ACC112 (cell line): ENCODE results near the gene DCTN1.
A peak's percentile ranks its signal among the peaks of the same experiment; 100 is the strongest.

ENCODE experiments used
- H2AFZ ChIP-seq: fragments of 200-600 bp; sonication (generic); one replicate; pipeline ENCODE4 v1.6.0; 2017; ENCODE audit warnings: antibody characterized with exemption, low read length; ENCODE audit not compliant: unreplicated experiment
- H3K27ac ChIP-seq: fragments of 200-600 bp; sonication (generic); 2 replicates; pipeline ENCODE4 v1.5.1; 2014; ENCODE audit warnings: low read depth, mild to moderate bottlenecking, antibody characterized with exemption, low read length, moderate library complexity
- H3K27me3 ChIP-seq: fragments of 200-600 bp; sonication (generic); 2 replicates; pipeline ENCODE4 v1.6.1; 2014; ENCODE audit warnings: mild to moderate bottlenecking, antibody characterized with exemption, low read length, moderate library complexity, mixed read lengths; ENCODE audit not compliant: insufficient read depth
- H3K36me3 ChIP-seq: fragments of 200-600 bp; sonication (generic); 2 replicates; pipeline ENCODE4 v1.6.1; 2016; ENCODE audit warnings: mild to moderate bottlenecking, antibody characterized with exemption, low read length, moderate library complexity, mixed read lengths; ENCODE audit not compliant: insufficient read depth
- H3K4me1 ChIP-seq: fragments of 200-600 bp; sonication (generic); one replicate; pipeline ENCODE4 v1.6.1; 2016; ENCODE audit warnings: low read length, mixed read lengths; ENCODE audit not compliant: insufficient read depth, unreplicated experiment, control insufficient read depth
- H3K4me3 ChIP-seq: fragments of 200-600 bp; sonication (generic); 2 replicates; pipeline ENCODE4 v1.5.1; 2014; ENCODE audit warnings: mild to moderate bottlenecking, low read depth, low read length
- H3K79me2 ChIP-seq: fragments of 200-600 bp; sonication (generic); one replicate; pipeline ENCODE4 v1.6.0; 2016; ENCODE audit warnings: low read length; ENCODE audit not compliant: control insufficient read depth, unreplicated experiment, insufficient read depth

The DCTN1 gene

DNA sequence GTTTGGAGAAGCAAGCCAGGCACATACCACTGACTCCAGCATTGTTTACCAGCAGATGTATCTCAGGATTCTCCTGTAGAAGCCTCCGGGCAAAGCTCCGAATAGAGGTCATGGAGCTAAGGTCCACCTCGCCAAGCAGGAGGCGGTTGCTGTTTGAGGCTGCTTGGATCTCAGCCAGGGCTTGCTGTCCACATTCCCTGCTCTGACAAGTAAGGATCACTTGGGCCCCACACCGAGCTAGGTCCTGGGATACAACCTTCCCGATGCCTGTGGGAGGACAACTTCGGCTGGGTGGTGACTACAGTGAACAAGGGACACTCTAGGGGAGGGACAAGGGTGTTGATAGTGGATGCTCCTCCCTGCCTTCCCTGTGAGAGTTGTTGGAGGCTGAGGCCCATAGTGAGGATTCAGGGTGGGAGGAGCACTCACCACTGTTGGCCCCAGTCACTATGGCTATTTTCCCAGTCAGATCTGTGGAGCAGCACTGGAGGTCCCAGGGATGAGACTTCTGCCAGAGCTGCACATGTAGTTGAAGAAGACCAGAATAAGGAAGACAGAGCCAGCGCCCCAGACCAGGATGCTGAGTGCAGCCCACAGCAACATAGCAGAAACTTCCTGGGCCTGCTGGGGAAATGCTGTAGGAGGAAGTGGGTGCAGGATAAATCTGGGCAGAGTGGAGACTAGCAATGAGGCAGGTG, 33.0 kb upstream of the DCTN1 start:
- no peaks in the 10 kb centered on the region for H3K4me1 ChIP-seq

DNA sequence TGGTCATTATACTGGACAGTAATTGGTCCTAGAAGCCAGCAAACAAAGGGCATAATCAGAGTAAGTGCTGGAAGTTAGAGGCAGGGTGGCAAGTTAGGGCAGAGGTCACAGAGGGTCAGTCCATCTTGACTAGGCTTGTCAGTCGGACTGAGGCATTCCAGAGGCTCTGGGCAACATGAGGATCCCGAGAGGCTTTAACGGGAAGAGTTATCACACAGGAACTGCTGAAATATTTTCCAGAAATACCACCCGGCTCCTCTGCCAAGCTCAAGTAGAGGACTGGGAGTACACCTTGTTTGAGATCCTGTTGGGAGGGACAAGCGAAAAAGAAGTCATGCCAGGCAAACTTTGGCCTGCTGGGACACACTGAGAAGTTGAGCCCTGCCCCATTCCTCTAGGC, 27.6 kb upstream of the DCTN1 start:
- Histone ChIP-seq H3K4me3 (no peak overlapping the region), H3K4me1 (peaks cover 9% of the 10 kb centered on the region), H3K36me3 (no peaks in the 10 kb centered on the region), H3K27me3 (no peaks in the 10 kb centered on the region), H2AFZ (no peak overlapping the region), H3K79me2 (no peaks in the 10 kb centered on the region), H3K27ac (no peak overlapping the region)

More for the DNA sequence above, 33.0 kb upstream of the DCTN1 start:
- Histone ChIP-seq H3K27ac (no peak overlapping the region), H3K36me3 (no peaks in the 10 kb centered on the region), H3K79me2 (no peaks in the 10 kb centered on the region), H3K27me3 (peaks cover 3% of the 10 kb centered on the region; the same call in 1 of the 2 replicates), H3K4me3 (no peak overlapping the region), H2AFZ (no peak overlapping the region)

DNA sequence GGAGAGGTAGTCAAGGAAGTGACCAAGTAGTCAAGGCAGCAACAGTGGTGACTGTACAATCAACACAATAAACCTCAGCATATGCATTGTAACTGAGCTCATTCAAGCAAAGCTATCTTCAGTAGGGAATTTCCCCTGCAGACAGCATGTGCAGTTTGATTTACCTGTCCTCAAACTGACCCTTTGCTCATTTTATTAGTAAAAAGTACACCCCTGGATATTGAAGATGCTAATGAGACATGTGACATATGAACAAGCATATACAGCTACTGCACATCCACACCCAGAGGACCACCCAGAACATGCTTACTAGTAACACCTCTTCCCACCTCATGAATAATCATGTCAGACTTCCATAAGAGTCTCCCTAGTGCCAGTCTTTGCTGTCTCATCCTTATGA, 25.9 kb upstream of the DCTN1 start:
- Histone ChIP-seq H3K27ac (no peak overlapping the region; the same call in 1 of the 2 replicates), H2AFZ (no peak overlapping the region), H3K4me3 (no peak overlapping the region), H3K79me2 (no peaks in the 10 kb centered on the region), H3K36me3 (no peaks in the 10 kb centered on the region), H3K27me3 (no peaks in the 10 kb centered on the region), H3K4me1 (peaks cover 9% of the 10 kb centered on the region)

DNA sequence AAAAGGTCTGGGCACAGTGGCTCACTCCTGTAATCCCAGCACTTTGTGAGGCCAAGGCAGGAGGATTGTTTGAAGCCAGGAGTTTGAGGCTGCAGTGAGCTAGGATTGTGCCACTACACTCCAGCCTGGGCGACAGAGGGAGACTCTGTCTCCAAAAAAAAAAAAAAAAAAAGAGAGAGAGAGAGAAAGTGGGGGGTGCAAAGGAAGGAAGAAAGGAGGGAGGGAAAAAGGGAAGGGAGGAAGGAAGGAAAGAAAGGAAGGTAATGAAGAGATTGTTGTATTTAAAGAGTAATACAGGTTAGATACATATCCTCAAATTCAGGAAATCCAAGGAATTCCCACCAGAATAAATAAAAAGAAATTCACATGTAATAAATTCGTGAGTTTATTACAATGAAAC, 21.8 kb upstream of the DCTN1 start:
- Histone ChIP-seq H2AFZ (no peak overlapping the region), H3K79me2 (no peaks in the 10 kb centered on the region), H3K27ac (no peak overlapping the region), H3K36me3 (no peaks in the 10 kb centered on the region), H3K4me1 (peaks cover 7% of the 10 kb centered on the region), H3K4me3 (no peak overlapping the region), H3K27me3 (no peaks in the 10 kb centered on the region)

DNA sequence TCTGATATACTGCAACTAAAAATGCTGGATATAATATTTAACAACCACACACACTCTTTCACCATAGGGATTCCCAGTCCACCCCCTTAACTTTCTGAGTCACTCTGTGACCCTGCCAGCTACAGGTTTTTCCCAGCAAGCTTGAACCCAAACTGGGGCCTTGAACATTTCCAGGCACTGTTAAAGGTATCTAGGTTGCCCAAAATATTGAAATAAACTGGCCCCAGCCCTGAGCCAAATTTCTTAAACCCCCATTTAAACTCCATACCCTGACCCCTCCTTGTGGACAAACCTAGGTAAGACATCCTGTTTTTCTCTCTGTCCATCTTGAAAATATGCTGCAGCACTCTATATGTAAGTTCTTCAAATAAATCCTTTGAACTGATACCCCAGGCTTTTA, 19.7 kb upstream of the DCTN1 start:
- Histone ChIP-seq H3K27ac (no peak overlapping the region), H3K4me3 (no peak overlapping the region), H3K4me1 (no peaks in the 10 kb centered on the region), H2AFZ (no peak overlapping the region), H3K27me3 (no peaks in the 10 kb centered on the region), H3K36me3 (no peaks in the 10 kb centered on the region), H3K79me2 (no peaks in the 10 kb centered on the region)

GRCh38 chr2:74396149-74396548, 16.0 kb upstream of the DCTN1 start:
- H3K27ac ChIP-seq, result no peak overlapping the region
- H3K4me3 ChIP-seq, result no peak overlapping the region

GRCh38 chr2:74393525-74393924, 13.4 kb upstream of the DCTN1 start:
- no peaks in the 10 kb centered on the region for H3K27me3 ChIP-seq

More at GRCh38 chr2:74396149-74396548, 16.0 kb upstream of the DCTN1 start:
- no peak overlapping the region for H2AFZ ChIP-seq
- no peaks in the 10 kb centered on the region for H3K36me3 ChIP-seq
- no peaks in the 10 kb centered on the region for H3K27me3 ChIP-seq
- H3K79me2 ChIP-seq, result peaks cover 7% of the 10 kb centered on the region
- H3K4me1 ChIP-seq, result peaks cover 5% of the 10 kb centered on the region

GRCh38 chr2:74392449-74392743, 12.3 kb upstream of the DCTN1 start:
- peak overlapping the region; percentile 89 for H2AFZ ChIP-seq
- H3K27me3 ChIP-seq, result no peaks in the 10 kb centered on the region
- peak overlapping the region; percentile 92 for H3K4me3 ChIP-seq
- H3K36me3 ChIP-seq, result no peaks in the 10 kb centered on the region
- H3K27ac ChIP-seq, result no peak overlapping the region
- H3K4me1 ChIP-seq, result peaks cover 25% of the 10 kb centered on the region
- H3K79me2 ChIP-seq, result peaks cover 45% of the 10 kb centered on the region

More at GRCh38 chr2:74393525-74393924, 13.4 kb upstream of the DCTN1 start:
- Histone ChIP-seq H3K79me2 (peaks cover 34% of the 10 kb centered on the region), H3K36me3 (no peaks in the 10 kb centered on the region), H3K4me3 (no peak overlapping the region), H3K27ac (no peak overlapping the region), H3K4me1 (peaks cover 20% of the 10 kb centered on the region), H2AFZ (no peak overlapping the region)

GRCh38 chr2:74391580-74392448, 11.7 kb upstream of the DCTN1 start:
- H3K79me2 ChIP-seq, result peaks cover 51% of the 10 kb centered on the region
- no peaks in the 10 kb centered on the region for H3K27me3 ChIP-seq
- H3K36me3 ChIP-seq, result no peaks in the 10 kb centered on the region
- H3K27ac ChIP-seq, result peak overlapping the region; percentile 87
- peaks cover 31% of the 10 kb centered on the region for H3K4me1 ChIP-seq
- H3K4me3 ChIP-seq, result peak overlapping the region; percentile 92
- peak overlapping the region; percentile 89 for H2AFZ ChIP-seq

DNA sequence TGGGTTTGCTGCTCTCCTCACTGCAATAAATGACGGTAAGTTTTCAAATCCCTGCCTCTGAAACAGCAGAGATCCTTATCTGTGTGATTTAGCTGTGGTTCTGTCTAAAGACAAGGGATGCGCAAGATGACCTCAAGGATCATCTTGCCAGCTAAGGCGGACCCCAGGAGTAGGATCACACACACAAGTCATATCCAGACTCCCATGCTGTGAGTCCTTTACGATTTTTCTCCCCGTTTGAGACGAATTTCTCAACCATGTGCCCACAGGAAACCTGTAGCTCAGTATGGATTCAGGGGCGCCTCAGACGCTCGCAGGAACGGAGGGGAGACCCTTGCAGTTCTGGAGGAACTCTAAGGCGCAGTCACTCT, 11.1 kb upstream of the DCTN1 start:
- Histone ChIP-seq H3K27me3 (no peaks in the 10 kb centered on the region), H3K79me2 (peaks cover 57% of the 10 kb centered on the region), H3K4me3 (peak overlapping the region; percentile 92), H3K36me3 (no peaks in the 10 kb centered on the region), H3K27ac (no peak overlapping the region), H2AFZ (peak overlapping the region; percentile 89), H3K4me1 (peaks cover 31% of the 10 kb centered on the region)

GRCh38 chr2:74390606-74391005, 10.5 kb upstream of the DCTN1 start:
- no peak overlapping the region for H3K27ac ChIP-seq
- no peaks in the 10 kb centered on the region for H3K36me3 ChIP-seq
- H2AFZ ChIP-seq, result no peak overlapping the region
- peaks cover 62% of the 10 kb centered on the region for H3K79me2 ChIP-seq
- H3K4me3 ChIP-seq, result peak overlapping the region; percentile 92
- peaks cover 31% of the 10 kb centered on the region for H3K4me1 ChIP-seq
- no peaks in the 10 kb centered on the region for H3K27me3 ChIP-seq
